Measurements from ENCODE around the gene FHIP1A. TPM values are rescaled to one million over a fixed set of nuclear protein-coding genes. Genes with fewer than 3 reads are reported as not detected.

The FHIP1A gene
- total RNA-seq, 4 donors from 2014 or later, result 27.3 to 76.6 (median 57.1) TPM

GRCh38 chr4:151458148-151458547 is 49.2 kb downstream of the FHIP1A start:
- no peak overlapping the region for H3K4me3 ChIP-seq (replicated peaks in 1 of 3)
- no peaks in the 10 kb centered on the region for H3K9me3 ChIP-seq
- DNase-seq, result no peak
- no peak for TF ChIP-seq CTCF (IDR thresholded peaks at IDR 0.05)
- no peak for TF ChIP-seq POLR2A (IDR thresholded peaks at IDR 0.05)
- intact Hi-C loops (cut with DNase I), result no loop called here
- WGBS, 2 donors, result 91 to 100% methylated on average over 1 of the region's 1 CpG
- H3K27me3 ChIP-seq, result no peaks in the 10 kb centered on the region
- H3K27ac ChIP-seq, result no peak overlapping the region
- peaks cover 0 to 15% of the 10 kb centered on the region in 2 donors for H3K4me1 ChIP-seq
- H3K36me3 ChIP-seq, result no peaks in the 10 kb centered on the region

Other genes with a start within 250 kb of the FHIP1A start
- not detected for gene PRSS48, start 132.0 kb upstream of the FHIP1A start, total RNA-seq
- 100 to 1,000 TPM in 3 of 4 donors, 10 to 100 TPM in 1; 82.0 to 143 (median 113) TPM for gene SH3D19, start 83.6 kb upstream of the FHIP1A start, total RNA-seq

Data from thyroid gland (tissue), 4 donors.